Body of pancreas (tissue), 4 donors: Measurements from ENCODE around the gene SHROOM2.

Experiments used
- POLR2A ChIP-seq, 3 donors: fragments of 450-650 bp; IDR thresholded peaks; one replicate each; pipeline ENCODE4 v1.6.1; 2016; ENCODE audit warnings: antibody characterized with exemption in 3 of 3, mild to moderate bottlenecking in 2 of 3
- TF ChIP-seq, protein P1 (sequence below), 7 experiments: fragments of 450-650 bp in 4 of 7; fragments of 200-600 bp in 3 of 7; sonication (generic) in 3 of 7; IDR thresholded peaks; one replicate each; pipeline ENCODE4 v1.5.1; 2016 to 2019; ENCODE audit warnings: antibody characterized with exemption in 7 of 7

DNA sequence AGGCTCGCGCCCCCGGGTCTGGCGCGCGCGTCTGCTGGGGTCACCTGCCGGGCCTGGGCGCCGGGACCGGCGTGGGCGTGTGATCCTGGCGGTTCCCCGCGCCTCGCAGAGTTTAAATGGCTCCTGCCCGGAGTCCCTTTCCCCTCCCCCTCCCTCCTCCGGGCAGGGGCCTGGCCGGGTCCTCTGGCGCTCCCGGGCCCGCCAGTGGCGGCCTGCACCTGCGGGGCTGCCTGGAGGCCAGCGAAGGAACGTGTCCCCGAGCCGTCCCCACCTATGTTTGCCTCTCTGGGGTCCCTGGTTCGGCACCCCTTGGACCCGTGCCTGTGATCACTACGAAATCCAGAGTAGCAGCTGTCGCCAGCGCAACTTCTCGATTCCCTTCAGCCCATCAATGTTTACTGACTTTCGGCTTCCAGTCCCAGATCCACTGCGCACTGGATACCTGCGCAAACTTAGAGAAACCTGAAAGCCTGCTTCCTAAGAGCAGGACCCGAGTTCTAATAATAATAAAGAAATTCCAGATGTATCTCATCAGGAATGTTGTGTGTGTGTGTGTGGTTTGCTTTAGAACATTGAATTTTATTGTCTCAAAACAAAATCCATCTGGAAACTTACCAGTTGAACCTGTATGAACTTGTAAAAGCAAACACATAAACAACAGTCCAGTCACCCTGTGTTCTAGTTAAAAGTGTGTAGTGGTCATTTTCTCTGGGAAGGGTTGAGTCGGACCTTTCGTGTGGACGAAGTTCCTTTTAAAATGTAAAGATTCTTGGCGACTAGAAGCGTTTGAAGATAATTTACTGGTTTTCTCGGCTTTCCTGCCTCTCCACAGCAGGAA is 788 bp downstream of the SHROOM2 start:
- TF ChIP-seq, protein P1, sequence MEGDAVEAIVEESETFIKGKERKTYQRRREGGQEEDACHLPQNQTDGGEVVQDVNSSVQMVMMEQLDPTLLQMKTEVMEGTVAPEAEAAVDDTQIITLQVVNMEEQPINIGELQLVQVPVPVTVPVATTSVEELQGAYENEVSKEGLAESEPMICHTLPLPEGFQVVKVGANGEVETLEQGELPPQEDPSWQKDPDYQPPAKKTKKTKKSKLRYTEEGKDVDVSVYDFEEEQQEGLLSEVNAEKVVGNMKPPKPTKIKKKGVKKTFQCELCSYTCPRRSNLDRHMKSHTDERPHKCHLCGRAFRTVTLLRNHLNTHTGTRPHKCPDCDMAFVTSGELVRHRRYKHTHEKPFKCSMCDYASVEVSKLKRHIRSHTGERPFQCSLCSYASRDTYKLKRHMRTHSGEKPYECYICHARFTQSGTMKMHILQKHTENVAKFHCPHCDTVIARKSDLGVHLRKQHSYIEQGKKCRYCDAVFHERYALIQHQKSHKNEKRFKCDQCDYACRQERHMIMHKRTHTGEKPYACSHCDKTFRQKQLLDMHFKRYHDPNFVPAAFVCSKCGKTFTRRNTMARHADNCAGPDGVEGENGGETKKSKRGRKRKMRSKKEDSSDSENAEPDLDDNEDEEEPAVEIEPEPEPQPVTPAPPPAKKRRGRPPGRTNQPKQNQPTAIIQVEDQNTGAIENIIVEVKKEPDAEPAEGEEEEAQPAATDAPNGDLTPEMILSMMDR (IDR thresholded peaks at IDR 0.05), result no peak
- peak in 1 of 3 donors; percentile 22 for TF ChIP-seq POLR2A (IDR thresholded peaks at IDR 0.05)
